DND-41 (cell line): ENCODE data around the gene NRG3.

Experiments used
- ATAC-seq: fragments of 200-7000 bp; cut with Tn5 transposase; 3 replicates; pipeline ENCODE4 v1.9.1; 2021; ENCODE audit warnings: low read depth; ENCODE audit not compliant: insufficient read depth
- DNase-seq: peaks from one replicate; pipeline ENCODE4 v3.0.0-alpha.2; 2020
- H2AFZ ChIP-seq: 2 replicates; pipeline ENCODE4 v1.6.0; 2012; ENCODE audit warnings: low read depth, low read length
- H3K27ac ChIP-seq: 2 replicates; pipeline ENCODE4 v1.5.1; 2012; ENCODE audit warnings: low read length, inconsistent platforms
- H3K27me3 ChIP-seq: fragments of 200-600 bp; sonication (generic); 2 replicates; pipeline ENCODE4 v1.6.0; 2012; ENCODE audit warnings: low read length, mild to moderate bottlenecking, inconsistent platforms; ENCODE audit not compliant: insufficient read depth, poor library complexity
- H3K36me3 ChIP-seq: 2 replicates; pipeline ENCODE4 v1.5.1; 2012; ENCODE audit warnings: low read length, inconsistent platforms; ENCODE audit not compliant: insufficient read depth
- H3K4me1 ChIP-seq: 2 replicates; pipeline ENCODE4 v1.5.1; 2012; ENCODE audit warnings: mild to moderate bottlenecking, low read length; ENCODE audit not compliant: insufficient read depth
- H3K4me2 ChIP-seq: 2 replicates; pipeline ENCODE4 v1.6.0; 2012; ENCODE audit warnings: mild to moderate bottlenecking, moderate library complexity, low read length, inconsistent platforms; ENCODE audit not compliant: insufficient read depth
- H3K4me3 ChIP-seq, 2 experiments: fragments of 200-600 bp in 1 of 2; shearing (Covaris generic) in 1 of 2; 2 replicates each; pipeline ENCODE4 v1.5.1; 2012 to 2016; ENCODE audit warnings: inconsistent platforms in 2 of 2, low read length in 2 of 2, mild to moderate bottlenecking in 2 of 2, low read depth in 1 of 2, moderate library complexity in 1 of 2
- H3K79me2 ChIP-seq: 2 replicates; pipeline ENCODE4 v1.6.0; 2012; ENCODE audit warnings: low read length, inconsistent platforms; ENCODE audit not compliant: insufficient read depth
- H3K9ac ChIP-seq: 2 replicates; pipeline ENCODE4 v1.6.0; 2012; ENCODE audit warnings: low read depth, mild to moderate bottlenecking, inconsistent platforms, low read length, moderate library complexity
- H3K9me3 ChIP-seq: 2 replicates; pipeline ENCODE4 v1.5.1; 2012; ENCODE audit warnings: low read length, moderate library complexity, mild to moderate bottlenecking, inconsistent platforms; ENCODE audit not compliant: insufficient read depth, severe bottlenecking
- H4K20me1 ChIP-seq: 2 replicates; pipeline ENCODE4 v1.6.0; 2012; ENCODE audit warnings: low read length; ENCODE audit not compliant: insufficient read depth
- CTCF ChIP-seq: IDR thresholded peaks from 2 replicates; pipeline ENCODE4 v1.5.1; 2012; ENCODE audit warnings: borderline replicate concordance, low read length, moderate library complexity, mild to moderate bottlenecking; ENCODE audit not compliant: poor library complexity, severe bottlenecking; ENCODE audit errors: extremely low read depth
- EZH2 ChIP-seq: IDR thresholded peaks from 3 replicates; pipeline ENCODE4 v1.6.1; 2012; ENCODE audit warnings: borderline replicate concordance, low read depth, mild to moderate bottlenecking, moderate library complexity, low read length, inconsistent platforms; ENCODE audit not compliant: severe bottlenecking

The NRG3 gene

GRCh38 chr10:82266438-82266837, 391.4 kb downstream of the NRG3 start:
- ATAC-seq: no peak
- no peak for DNase-seq
- H3K4me3 ChIP-seq: no peak overlapping the region
- no peaks in the 10 kb centered on the region for H3K36me3 ChIP-seq
- no peaks in the 10 kb centered on the region for H4K20me1 ChIP-seq
- TF ChIP-seq EZH2: no peak
- no peak for TF ChIP-seq CTCF
- H3K4me1 ChIP-seq: no peaks in the 10 kb centered on the region
- H3K27me3 ChIP-seq: no peaks in the 10 kb centered on the region
- no peaks in the 10 kb centered on the region for H3K79me2 ChIP-seq
- H2AFZ ChIP-seq: no peak overlapping the region
- H3K4me2 ChIP-seq: no peak overlapping the region
- H3K9me3 ChIP-seq: no peaks in the 10 kb centered on the region
- H3K9ac ChIP-seq: no peak overlapping the region
- no peak overlapping the region for H3K27ac ChIP-seq

- Histone ChIP-seq H3K4me2 (no peak overlapping the region), H3K36me3 (no peaks in the 10 kb centered on the region), H3K27ac (no peak overlapping the region), H3K9me3 (no peaks in the 10 kb centered on the region), H3K4me3 (no peak overlapping the region), H3K79me2 (no peaks in the 10 kb centered on the region), H4K20me1 (no peaks in the 10 kb centered on the region), H2AFZ (no peak overlapping the region), H3K27me3 (no peaks in the 10 kb centered on the region), H3K4me1 (no peaks in the 10 kb centered on the region), H3K9ac (no peak overlapping the region)
- TF ChIP-seq CTCF (no peak), EZH2 (no peak)
- no peak for DNase-seq
- no peak for ATAC-seq
Measured at GRCh38 chr10:82267014-82267413, 392.0 kb downstream of the NRG3 start.

GRCh38 chr10:82267465-82267864, 392.5 kb downstream of the NRG3 start:
- H3K27ac ChIP-seq: no peak overlapping the region
- no peaks in the 10 kb centered on the region for H3K36me3 ChIP-seq
- H3K9me3 ChIP-seq: no peaks in the 10 kb centered on the region
- no peak overlapping the region for H3K4me2 ChIP-seq
- H2AFZ ChIP-seq: no peak overlapping the region
- no peaks in the 10 kb centered on the region for H3K4me1 ChIP-seq
- TF ChIP-seq EZH2 (no peak), CTCF (no peak)
- no peak overlapping the region for H3K4me3 ChIP-seq
- H3K27me3 ChIP-seq: no peaks in the 10 kb centered on the region
- DNase-seq (no peak), ATAC-seq (no peak)
- H3K9ac ChIP-seq: no peak overlapping the region
- no peaks in the 10 kb centered on the region for H4K20me1 ChIP-seq
- H3K79me2 ChIP-seq: no peaks in the 10 kb centered on the region

- H3K27me3 ChIP-seq: no peaks in the 10 kb centered on the region
- no peak overlapping the region for H2AFZ ChIP-seq
- no peaks in the 10 kb centered on the region for H3K79me2 ChIP-seq
- no peaks in the 10 kb centered on the region for H3K36me3 ChIP-seq
- ATAC-seq: no peak
- no peaks in the 10 kb centered on the region for H3K4me1 ChIP-seq
- H3K4me2 ChIP-seq: no peak overlapping the region
- no peak for DNase-seq
- H3K27ac ChIP-seq: no peak overlapping the region
- no peaks in the 10 kb centered on the region for H4K20me1 ChIP-seq
- no peaks in the 10 kb centered on the region for H3K9me3 ChIP-seq
- H3K4me3 ChIP-seq: no peak overlapping the region
- no peak for TF ChIP-seq EZH2
- TF ChIP-seq CTCF: no peak
- no peak overlapping the region for H3K9ac ChIP-seq
Measured at GRCh38 chr10:82267960-82268359, 393.0 kb downstream of the NRG3 start.
